NCI-H2196 treated with DMSO at 0.1 percent for 48 hours (cell line): ENCODE data around the gene REV3L.
"Not testable (repeated sequence)": the region's sequence is repeated elsewhere in the genome, so short reads cannot be mapped to it uniquely, and the experiment has no call there.

Source experiments
- DNase-seq: peaks from one replicate; lab custom pipeline; 2025; ENCODE audit not compliant: unreplicated experiment; lab: John Stamatoyannopoulos, UW

Gene REV3L

GRCh38 chr6:111306104-111306888 lies 176.7 kb downstream of the REV3L start:
- DNase-seq: no peak

- no peak for DNase-seq
These were observed 181.1 kb downstream of the REV3L start for GRCh38 chr6:111301946-111302345.

GRCh38 chr6:111300938-111301800 lies 181.8 kb downstream of the REV3L start:
- not testable (repeated sequence) for DNase-seq

- no peak for DNase-seq
These were observed 185.2 kb downstream of the REV3L start for GRCh38 chr6:111297776-111298175.

- no peak for DNase-seq
These were observed 188.5 kb downstream of the REV3L start for GRCh38 chr6:111294374-111294967.

GRCh38 chr6:111291336-111292259 lies 191.4 kb downstream of the REV3L start:
- DNase-seq: no peak

GRCh38 chr6:111290689-111291335 lies 192.2 kb downstream of the REV3L start:
- DNase-seq: not testable (repeated sequence)

GRCh38 chr6:111284356-111284755 lies 198.7 kb downstream of the REV3L start:
- DNase-seq: not testable (repeated sequence)

GRCh38 chr6:111283707-111284106 lies 199.3 kb downstream of the REV3L start:
- DNase-seq: no peak

GRCh38 chr6:111282515-111282914 lies 200.5 kb downstream of the REV3L start:
- no peak for DNase-seq

- no peak for DNase-seq
These were observed 202.5 kb downstream of the REV3L start for GRCh38 chr6:111280445-111280955.

- DNase-seq: no peak
These were observed 204.3 kb downstream of the REV3L start for GRCh38 chr6:111278731-111279130.

GRCh38 chr6:111277819-111278218 lies 205.2 kb downstream of the REV3L start:
- DNase-seq: no peak

- no peak for DNase-seq
These were observed 206.3 kb downstream of the REV3L start for GRCh38 chr6:111276736-111277135.

- DNase-seq: no peak
These were observed 206.7 kb downstream of the REV3L start for GRCh38 chr6:111276335-111276734.

GRCh38 chr6:111274593-111275217 lies 208.3 kb downstream of the REV3L start:
- no peak for DNase-seq

GRCh38 chr6:111270121-111270520 lies 212.9 kb downstream of the REV3L start:
- no peak for DNase-seq

- DNase-seq: no peak
These were observed 213.5 kb downstream of the REV3L start for GRCh38 chr6:111269401-111269970.

- DNase-seq: no peak
These were observed 215.2 kb downstream of the REV3L start for GRCh38 chr6:111267764-111268333.
